Sigmoid colon (tissue), 4 donors: ENCODE results near the gene NXF3.

Experiments
- POLR2AphosphoS5 ChIP-seq, 4 donors: sonication (generic); formaldehyde crosslinking; IDR thresholded peaks; one replicate each; pipeline ENCODE4 v1.6.1; 2017; ENCODE audit warnings: antibody characterized with exemption in 4 of 4
- TF ChIP-seq, protein P1 (sequence below), 4 experiments: fragments of 450-650 bp in 3 of 4; fragments of 200-600 bp in 1 of 4; IDR thresholded peaks; one replicate each; pipeline ENCODE4 v1.5.1; 2016 to 2019; ENCODE audit warnings: antibody characterized with exemption in 4 of 4, mild to moderate bottlenecking in 3 of 4, moderate library complexity in 2 of 4

DNA sequence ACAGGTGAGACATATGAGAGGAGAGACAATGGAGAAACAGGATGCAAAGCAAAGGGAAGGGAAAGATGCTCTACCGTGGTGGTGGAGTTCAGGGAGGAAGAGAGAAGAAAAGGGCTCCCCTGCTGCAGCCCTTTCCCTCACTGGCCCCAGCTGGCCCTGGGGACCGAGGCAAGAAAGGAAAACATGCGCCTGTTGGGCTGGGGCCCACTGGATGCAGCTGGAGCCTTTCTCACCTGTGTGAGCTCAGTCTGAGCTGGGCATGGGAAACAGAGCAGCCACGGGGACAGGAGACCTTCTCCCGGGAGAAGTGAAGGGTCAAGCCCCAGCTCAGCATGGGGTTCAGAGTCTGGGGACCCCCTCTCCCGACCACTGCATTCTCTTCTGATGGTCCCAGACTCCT is 11.9 kb downstream of the NXF3 start:
- TF ChIP-seq POLR2AphosphoS5 (IDR thresholded peaks at IDR 0.05), result no peak
- TF ChIP-seq, protein P1, sequence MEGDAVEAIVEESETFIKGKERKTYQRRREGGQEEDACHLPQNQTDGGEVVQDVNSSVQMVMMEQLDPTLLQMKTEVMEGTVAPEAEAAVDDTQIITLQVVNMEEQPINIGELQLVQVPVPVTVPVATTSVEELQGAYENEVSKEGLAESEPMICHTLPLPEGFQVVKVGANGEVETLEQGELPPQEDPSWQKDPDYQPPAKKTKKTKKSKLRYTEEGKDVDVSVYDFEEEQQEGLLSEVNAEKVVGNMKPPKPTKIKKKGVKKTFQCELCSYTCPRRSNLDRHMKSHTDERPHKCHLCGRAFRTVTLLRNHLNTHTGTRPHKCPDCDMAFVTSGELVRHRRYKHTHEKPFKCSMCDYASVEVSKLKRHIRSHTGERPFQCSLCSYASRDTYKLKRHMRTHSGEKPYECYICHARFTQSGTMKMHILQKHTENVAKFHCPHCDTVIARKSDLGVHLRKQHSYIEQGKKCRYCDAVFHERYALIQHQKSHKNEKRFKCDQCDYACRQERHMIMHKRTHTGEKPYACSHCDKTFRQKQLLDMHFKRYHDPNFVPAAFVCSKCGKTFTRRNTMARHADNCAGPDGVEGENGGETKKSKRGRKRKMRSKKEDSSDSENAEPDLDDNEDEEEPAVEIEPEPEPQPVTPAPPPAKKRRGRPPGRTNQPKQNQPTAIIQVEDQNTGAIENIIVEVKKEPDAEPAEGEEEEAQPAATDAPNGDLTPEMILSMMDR (IDR thresholded peaks at IDR 0.05), result no peak
